WTC11 (cell line): ENCODE data around the gene TIPRL. TPM values are rescaled to one million over a fixed set of nuclear protein-coding genes. Genes with fewer than 3 reads are reported as not detected.

ENCODE experiments used
- ATAC-seq: fragments of 200-7000 bp; cut with Tn5 transposase; 2 replicates; pipeline ENCODE4 v1.10.0; 2021; ENCODE audit warnings: mild to moderate bottlenecking, moderate library complexity
- CTCF ChIA-PET: fragments of 300-600 bp; sonication (Branson Sonifier 250); formaldehyde crosslinking; loops from one replicate; lab custom pipeline; 2021; ENCODE audit warnings: antibody characterized with exemption; lab: Charles Lee
- POLR2A ChIA-PET: fragments of 350-600 bp; sonication (Branson Sonifier 250); formaldehyde crosslinking; loops from one replicate; lab custom pipeline; 2021; ENCODE audit warnings: antibody characterized with exemption; lab: Charles Lee
- DNase-seq: peaks from one replicate; pipeline ENCODE4 v3.0.0; 2021; ENCODE audit warnings: low spot score
- H3K27ac Mint-ChIP-seq: 2 replicates; pipeline ENCODE4 v1.8.0; 2021; ENCODE audit warnings: mixed read lengths
- H3K27me3 Mint-ChIP-seq: 2 replicates; pipeline ENCODE4 v1.8.0; 2021; ENCODE audit warnings: low read depth, mild to moderate bottlenecking, moderate library complexity, mixed read lengths
- H3K36me3 Mint-ChIP-seq: 2 replicates; pipeline ENCODE4 v1.8.0; 2021; ENCODE audit warnings: mixed read lengths
- H3K4me1 Mint-ChIP-seq: 2 replicates; pipeline ENCODE4 v1.8.0; 2022; ENCODE audit warnings: mixed read lengths
- H3K4me3 Mint-ChIP-seq: 2 replicates; pipeline ENCODE4 v1.8.0; 2021; ENCODE audit warnings: mild to moderate bottlenecking, moderate library complexity, mixed read lengths
- H3K9me3 Mint-ChIP-seq: 2 replicates; pipeline ENCODE4 v1.8.0; 2021; ENCODE audit warnings: mixed read lengths
- EMX1 ChIP-seq: fragments of 250-450 bp; sonication (Bioruptor Pico); IDR thresholded peaks from 2 replicates; pipeline ENCODE4 v1.8.0; 2021; ENCODE audit warnings: mild to moderate bottlenecking
- HMGA2 ChIP-seq: fragments of 250-450 bp; sonication (Bioruptor Pico); IDR thresholded peaks from 2 replicates; pipeline ENCODE4 v1.4.0; 2021; ENCODE audit warnings: mild to moderate bottlenecking, moderate library complexity
- NR2C2 ChIP-seq: sonication (generic); formaldehyde crosslinking; IDR thresholded peaks from 2 replicates; pipeline ENCODE4 v1.8.0; 2022; ENCODE audit warnings: mild to moderate bottlenecking, missing genetic modification reagents
- PRRX2 ChIP-seq: fragments of 250-450 bp; sonication (Bioruptor Pico); IDR thresholded peaks from 2 replicates; pipeline ENCODE4 v1.8.0; 2021; ENCODE audit warnings: mild to moderate bottlenecking
- RELA ChIP-seq: sonication (generic); formaldehyde crosslinking; IDR thresholded peaks from 2 replicates; pipeline ENCODE4 v1.8.1; 2022; ENCODE audit warnings: missing genetic modification reagents, mild to moderate bottlenecking, borderline replicate concordance
- RORB ChIP-seq: fragments of 250-450 bp; sonication (Bioruptor Pico); IDR thresholded peaks from 2 replicates; pipeline ENCODE4 v1.9.0; 2021; ENCODE audit warnings: mild to moderate bottlenecking
- TP53 ChIP-seq: sonication (generic); formaldehyde crosslinking; IDR thresholded peaks from 2 replicates; pipeline ENCODE4 v1.8.1; 2023; ENCODE audit warnings: mild to moderate bottlenecking, missing genetic modification reagents
- ZNF232 ChIP-seq: sonication (generic); formaldehyde crosslinking; IDR thresholded peaks from 2 replicates; pipeline ENCODE4 v1.8.0; 2022; ENCODE audit warnings: mild to moderate bottlenecking, missing genetic modification reagents
- ZNF317 ChIP-seq: sonication (generic); formaldehyde crosslinking; IDR thresholded peaks from 2 replicates; pipeline ENCODE4 v1.8.1; 2023; ENCODE audit warnings: low read depth, mild to moderate bottlenecking, moderate library complexity, missing genetic modification reagents, borderline replicate concordance
- ZNF396 ChIP-seq: fragments of 250-450 bp; sonication (Bioruptor Pico); IDR thresholded peaks from 2 replicates; pipeline ENCODE4 v1.8.0; 2021; ENCODE audit warnings: mild to moderate bottlenecking, moderate library complexity, borderline replicate concordance
- total RNA-seq: library from RNA; stranded (reverse); gene quantifications from 3 replicates; pipeline ENCODE4 v1.2.3, GENCODE V29; 2021
- TF ChIP-seq, protein P1 (sequence below): fragments of 250-450 bp; sonication (Bioruptor Pico); IDR thresholded peaks from 2 replicates; pipeline ENCODE4 v1.9.0; 2021; ENCODE audit warnings: mild to moderate bottlenecking, borderline replicate concordance
- TF ChIP-seq, protein P2 (sequence below): sonication (generic); formaldehyde crosslinking; IDR thresholded peaks from 2 replicates; pipeline ENCODE4 v1.8.0; 2023; ENCODE audit warnings: mild to moderate bottlenecking, missing genetic modification reagents
- TF ChIP-seq, protein P3 (sequence below): sonication (generic); formaldehyde crosslinking; conservative IDR thresholded peaks from 2 replicates; pipeline ENCODE4 v1.8.1; 2022; ENCODE audit warnings: mild to moderate bottlenecking, missing genetic modification reagents
- TF ChIP-seq, protein P4 (sequence below): fragments of 250-450 bp; sonication (Bioruptor Pico); IDR thresholded peaks from 2 replicates; pipeline ENCODE4 v1.8.0; 2021; ENCODE audit warnings: mild to moderate bottlenecking
- TF ChIP-seq, protein P5 (sequence below): sonication (generic); formaldehyde crosslinking; IDR thresholded peaks from 2 replicates; pipeline ENCODE4 v1.8.1; 2022; ENCODE audit warnings: low read depth, missing genetic modification reagents, borderline replicate concordance
- TF ChIP-seq, protein P6 (sequence below): sonication (generic); formaldehyde crosslinking; IDR thresholded peaks from 2 replicates; pipeline ENCODE4 v1.8.1; 2022; ENCODE audit warnings: missing genetic modification reagents, borderline replicate concordance
- TF ChIP-seq, protein P7 (sequence below): sonication (generic); formaldehyde crosslinking; IDR thresholded peaks from 2 replicates; pipeline ENCODE4 v1.8.1; 2023; ENCODE audit warnings: mild to moderate bottlenecking, missing genetic modification reagents, moderate library complexity
- TF ChIP-seq, protein P8 (sequence below): sonication (generic); formaldehyde crosslinking; IDR thresholded peaks from 2 replicates; pipeline ENCODE4 v1.8.0; 2022; ENCODE audit warnings: mild to moderate bottlenecking, missing genetic modification reagents
- TF ChIP-seq, protein P9 (sequence below): sonication (generic); formaldehyde crosslinking; IDR thresholded peaks from 2 replicates; pipeline ENCODE4 v1.8.1; 2023; ENCODE audit warnings: mild to moderate bottlenecking, moderate library complexity, missing genetic modification reagents

Gene TIPRL
- total RNA-seq, 1 experiment from 2014 or later, result 25.3 TPM

DNA sequence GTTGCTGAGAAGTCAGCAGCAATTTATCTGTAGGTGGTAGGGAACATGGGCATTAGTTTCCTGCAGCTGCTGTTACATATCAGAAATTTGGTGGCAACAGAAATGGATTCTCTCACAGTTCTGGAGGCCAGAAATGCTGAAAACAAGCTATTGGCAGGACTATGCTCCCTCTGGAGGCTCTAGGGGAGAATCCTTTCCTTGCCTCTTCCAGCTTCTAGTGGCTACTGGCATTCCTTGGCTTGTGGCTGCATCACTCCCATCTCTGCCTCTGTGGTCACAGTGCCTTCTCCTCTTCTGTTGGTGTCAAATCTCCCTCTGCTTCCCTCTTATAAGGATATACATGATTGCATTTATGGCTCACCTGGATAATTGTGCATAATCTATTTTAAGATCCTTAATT lies 44.5 kb downstream of the TIPRL start:
- Mint-ChIP-seq H3K9me3 (peaks cover 22% of the 10 kb centered on the region), H3K4me1 (peaks cover 35% of the 10 kb centered on the region), H3K27ac (no peak overlapping the region), H3K4me3 (no peak overlapping the region), H3K36me3 (peaks cover 12% of the 10 kb centered on the region; the same call in 1 of the 2 replicates), H3K27me3 (peaks cover 10% of the 10 kb centered on the region)
- POLR2A ChIA-PET, result no interaction called here
- DNase-seq (no peak), ATAC-seq (no peak)
- CTCF ChIA-PET, result no interaction called here
- TF ChIP-seq, protein P1, sequence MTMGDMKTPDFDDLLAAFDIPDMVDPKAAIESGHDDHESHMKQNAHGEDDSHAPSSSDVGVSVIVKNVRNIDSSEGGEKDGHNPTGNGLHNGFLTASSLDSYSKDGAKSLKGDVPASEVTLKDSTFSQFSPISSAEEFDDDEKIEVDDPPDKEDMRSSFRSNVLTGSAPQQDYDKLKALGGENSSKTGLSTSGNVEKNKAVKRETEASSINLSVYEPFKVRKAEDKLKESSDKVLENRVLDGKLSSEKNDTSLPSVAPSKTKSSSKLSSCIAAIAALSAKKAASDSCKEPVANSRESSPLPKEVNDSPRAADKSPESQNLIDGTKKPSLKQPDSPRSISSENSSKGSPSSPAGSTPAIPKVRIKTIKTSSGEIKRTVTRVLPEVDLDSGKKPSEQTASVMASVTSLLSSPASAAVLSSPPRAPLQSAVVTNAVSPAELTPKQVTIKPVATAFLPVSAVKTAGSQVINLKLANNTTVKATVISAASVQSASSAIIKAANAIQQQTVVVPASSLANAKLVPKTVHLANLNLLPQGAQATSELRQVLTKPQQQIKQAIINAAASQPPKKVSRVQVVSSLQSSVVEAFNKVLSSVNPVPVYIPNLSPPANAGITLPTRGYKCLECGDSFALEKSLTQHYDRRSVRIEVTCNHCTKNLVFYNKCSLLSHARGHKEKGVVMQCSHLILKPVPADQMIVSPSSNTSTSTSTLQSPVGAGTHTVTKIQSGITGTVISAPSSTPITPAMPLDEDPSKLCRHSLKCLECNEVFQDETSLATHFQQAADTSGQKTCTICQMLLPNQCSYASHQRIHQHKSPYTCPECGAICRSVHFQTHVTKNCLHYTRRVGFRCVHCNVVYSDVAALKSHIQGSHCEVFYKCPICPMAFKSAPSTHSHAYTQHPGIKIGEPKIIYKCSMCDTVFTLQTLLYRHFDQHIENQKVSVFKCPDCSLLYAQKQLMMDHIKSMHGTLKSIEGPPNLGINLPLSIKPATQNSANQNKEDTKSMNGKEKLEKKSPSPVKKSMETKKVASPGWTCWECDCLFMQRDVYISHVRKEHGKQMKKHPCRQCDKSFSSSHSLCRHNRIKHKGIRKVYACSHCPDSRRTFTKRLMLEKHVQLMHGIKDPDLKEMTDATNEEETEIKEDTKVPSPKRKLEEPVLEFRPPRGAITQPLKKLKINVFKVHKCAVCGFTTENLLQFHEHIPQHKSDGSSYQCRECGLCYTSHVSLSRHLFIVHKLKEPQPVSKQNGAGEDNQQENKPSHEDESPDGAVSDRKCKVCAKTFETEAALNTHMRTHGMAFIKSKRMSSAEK (CRISPR knock-in tag), result no peak
- TF ChIP-seq ZNF396 (no peak), HMGA2 (CRISPR knock-in tag) (no peak), ZNF232 (CRISPR knock-in tag) (no peak), PRRX2 (CRISPR knock-in tag) (no peak), ZNF317 (CRISPR knock-in tag) (no peak), RORB (CRISPR knock-in tag) (no peak), NR2C2 (CRISPR knock-in tag) (no peak), TP53 (no peak), RELA (CRISPR knock-in tag) (no peak), EMX1 (CRISPR knock-in tag) (no peak)
- TF ChIP-seq, protein P2, sequence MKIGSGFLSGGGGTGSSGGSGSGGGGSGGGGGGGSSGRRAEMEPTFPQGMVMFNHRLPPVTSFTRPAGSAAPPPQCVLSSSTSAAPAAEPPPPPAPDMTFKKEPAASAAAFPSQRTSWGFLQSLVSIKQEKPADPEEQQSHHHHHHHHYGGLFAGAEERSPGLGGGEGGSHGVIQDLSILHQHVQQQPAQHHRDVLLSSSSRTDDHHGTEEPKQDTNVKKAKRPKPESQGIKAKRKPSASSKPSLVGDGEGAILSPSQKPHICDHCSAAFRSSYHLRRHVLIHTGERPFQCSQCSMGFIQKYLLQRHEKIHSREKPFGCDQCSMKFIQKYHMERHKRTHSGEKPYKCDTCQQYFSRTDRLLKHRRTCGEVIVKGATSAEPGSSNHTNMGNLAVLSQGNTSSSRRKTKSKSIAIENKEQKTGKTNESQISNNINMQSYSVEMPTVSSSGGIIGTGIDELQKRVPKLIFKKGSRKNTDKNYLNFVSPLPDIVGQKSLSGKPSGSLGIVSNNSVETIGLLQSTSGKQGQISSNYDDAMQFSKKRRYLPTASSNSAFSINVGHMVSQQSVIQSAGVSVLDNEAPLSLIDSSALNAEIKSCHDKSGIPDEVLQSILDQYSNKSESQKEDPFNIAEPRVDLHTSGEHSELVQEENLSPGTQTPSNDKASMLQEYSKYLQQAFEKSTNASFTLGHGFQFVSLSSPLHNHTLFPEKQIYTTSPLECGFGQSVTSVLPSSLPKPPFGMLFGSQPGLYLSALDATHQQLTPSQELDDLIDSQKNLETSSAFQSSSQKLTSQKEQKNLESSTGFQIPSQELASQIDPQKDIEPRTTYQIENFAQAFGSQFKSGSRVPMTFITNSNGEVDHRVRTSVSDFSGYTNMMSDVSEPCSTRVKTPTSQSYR (CRISPR knock-in tag), result no peak
- TF ChIP-seq, protein P3, sequence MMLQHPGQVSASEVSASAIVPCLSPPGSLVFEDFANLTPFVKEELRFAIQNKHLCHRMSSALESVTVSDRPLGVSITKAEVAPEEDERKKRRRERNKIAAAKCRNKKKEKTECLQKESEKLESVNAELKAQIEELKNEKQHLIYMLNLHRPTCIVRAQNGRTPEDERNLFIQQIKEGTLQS (CRISPR knock-in tag), result no peak
- TF ChIP-seq, protein P4, sequence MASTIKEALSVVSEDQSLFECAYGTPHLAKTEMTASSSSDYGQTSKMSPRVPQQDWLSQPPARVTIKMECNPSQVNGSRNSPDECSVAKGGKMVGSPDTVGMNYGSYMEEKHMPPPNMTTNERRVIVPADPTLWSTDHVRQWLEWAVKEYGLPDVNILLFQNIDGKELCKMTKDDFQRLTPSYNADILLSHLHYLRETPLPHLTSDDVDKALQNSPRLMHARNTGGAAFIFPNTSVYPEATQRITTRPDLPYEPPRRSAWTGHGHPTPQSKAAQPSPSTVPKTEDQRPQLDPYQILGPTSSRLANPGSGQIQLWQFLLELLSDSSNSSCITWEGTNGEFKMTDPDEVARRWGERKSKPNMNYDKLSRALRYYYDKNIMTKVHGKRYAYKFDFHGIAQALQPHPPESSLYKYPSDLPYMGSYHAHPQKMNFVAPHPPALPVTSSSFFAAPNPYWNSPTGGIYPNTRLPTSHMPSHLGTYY (CRISPR knock-in tag), result no peak
- TF ChIP-seq, protein P5, sequence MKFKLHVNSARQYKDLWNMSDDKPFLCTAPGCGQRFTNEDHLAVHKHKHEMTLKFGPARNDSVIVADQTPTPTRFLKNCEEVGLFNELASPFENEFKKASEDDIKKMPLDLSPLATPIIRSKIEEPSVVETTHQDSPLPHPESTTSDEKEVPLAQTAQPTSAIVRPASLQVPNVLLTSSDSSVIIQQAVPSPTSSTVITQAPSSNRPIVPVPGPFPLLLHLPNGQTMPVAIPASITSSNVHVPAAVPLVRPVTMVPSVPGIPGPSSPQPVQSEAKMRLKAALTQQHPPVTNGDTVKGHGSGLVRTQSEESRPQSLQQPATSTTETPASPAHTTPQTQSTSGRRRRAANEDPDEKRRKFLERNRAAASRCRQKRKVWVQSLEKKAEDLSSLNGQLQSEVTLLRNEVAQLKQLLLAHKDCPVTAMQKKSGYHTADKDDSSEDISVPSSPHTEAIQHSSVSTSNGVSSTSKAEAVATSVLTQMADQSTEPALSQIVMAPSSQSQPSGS, result no peak
- TF ChIP-seq, protein P6, sequence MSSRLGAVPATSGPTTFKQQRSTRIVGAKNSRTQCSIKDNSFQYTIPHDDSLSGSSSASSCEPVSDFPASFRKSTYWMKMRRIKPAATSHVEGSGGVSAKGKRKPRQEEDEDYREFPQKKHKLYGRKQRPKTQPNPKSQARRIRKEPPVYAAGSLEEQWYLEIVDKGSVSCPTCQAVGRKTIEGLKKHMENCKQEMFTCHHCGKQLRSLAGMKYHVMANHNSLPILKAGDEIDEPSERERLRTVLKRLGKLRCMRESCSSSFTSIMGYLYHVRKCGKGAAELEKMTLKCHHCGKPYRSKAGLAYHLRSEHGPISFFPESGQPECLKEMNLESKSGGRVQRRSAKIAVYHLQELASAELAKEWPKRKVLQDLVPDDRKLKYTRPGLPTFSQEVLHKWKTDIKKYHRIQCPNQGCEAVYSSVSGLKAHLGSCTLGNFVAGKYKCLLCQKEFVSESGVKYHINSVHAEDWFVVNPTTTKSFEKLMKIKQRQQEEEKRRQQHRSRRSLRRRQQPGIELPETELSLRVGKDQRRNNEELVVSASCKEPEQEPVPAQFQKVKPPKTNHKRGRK (CRISPR knock-in tag), result no peak
- TF ChIP-seq, protein P7, sequence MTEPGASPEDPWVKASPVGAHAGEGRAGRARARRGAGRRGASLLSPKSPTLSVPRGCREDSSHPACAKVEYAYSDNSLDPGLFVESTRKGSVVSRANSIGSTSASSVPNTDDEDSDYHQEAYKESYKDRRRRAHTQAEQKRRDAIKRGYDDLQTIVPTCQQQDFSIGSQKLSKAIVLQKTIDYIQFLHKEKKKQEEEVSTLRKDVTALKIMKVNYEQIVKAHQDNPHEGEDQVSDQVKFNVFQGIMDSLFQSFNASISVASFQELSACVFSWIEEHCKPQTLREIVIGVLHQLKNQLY (CRISPR knock-in tag), result no peak
- TF ChIP-seq, protein P8, sequence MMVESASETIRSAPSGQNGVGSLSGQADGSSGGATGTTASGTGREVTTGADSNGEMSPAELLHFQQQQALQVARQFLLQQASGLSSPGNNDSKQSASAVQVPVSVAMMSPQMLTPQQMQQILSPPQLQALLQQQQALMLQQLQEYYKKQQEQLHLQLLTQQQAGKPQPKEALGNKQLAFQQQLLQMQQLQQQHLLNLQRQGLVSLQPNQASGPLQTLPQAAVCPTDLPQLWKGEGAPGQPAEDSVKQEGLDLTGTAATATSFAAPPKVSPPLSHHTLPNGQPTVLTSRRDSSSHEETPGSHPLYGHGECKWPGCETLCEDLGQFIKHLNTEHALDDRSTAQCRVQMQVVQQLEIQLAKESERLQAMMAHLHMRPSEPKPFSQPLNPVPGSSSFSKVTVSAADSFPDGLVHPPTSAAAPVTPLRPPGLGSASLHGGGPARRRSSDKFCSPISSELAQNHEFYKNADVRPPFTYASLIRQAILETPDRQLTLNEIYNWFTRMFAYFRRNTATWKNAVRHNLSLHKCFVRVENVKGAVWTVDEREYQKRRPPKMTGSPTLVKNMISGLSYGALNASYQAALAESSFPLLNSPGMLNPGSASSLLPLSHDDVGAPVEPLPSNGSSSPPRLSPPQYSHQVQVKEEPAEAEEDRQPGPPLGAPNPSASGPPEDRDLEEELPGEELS (CRISPR knock-in tag), result no peak
- TF ChIP-seq, protein P9, sequence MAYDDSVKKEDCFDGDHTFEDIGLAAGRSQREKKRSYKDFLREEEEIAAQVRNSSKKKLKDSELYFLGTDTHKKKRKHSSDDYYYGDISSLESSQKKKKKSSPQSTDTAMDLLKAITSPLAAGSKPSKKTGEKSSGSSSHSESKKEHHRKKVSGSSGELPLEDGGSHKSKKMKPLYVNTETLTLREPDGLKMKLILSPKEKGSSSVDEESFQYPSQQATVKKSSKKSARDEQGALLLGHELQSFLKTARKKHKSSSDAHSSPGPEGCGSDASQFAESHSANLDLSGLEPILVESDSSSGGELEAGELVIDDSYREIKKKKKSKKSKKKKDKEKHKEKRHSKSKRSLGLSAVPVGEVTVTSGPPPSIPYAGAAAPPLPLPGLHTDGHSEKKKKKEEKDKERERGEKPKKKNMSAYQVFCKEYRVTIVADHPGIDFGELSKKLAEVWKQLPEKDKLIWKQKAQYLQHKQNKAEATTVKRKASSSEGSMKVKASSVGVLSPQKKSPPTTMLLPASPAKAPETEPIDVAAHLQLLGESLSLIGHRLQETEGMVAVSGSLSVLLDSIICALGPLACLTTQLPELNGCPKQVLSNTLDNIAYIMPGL (CRISPR knock-in tag), result no peak
